Spinal cord (tissue), 10 donors: Measurements from ENCODE around the gene ILDR1. TPM values are rescaled to one million over a fixed set of nuclear protein-coding genes. Genes with fewer than 3 reads are reported as not detected.

Source experiments
- DNase-seq, 6 donors: peaks; one replicate each; pipeline versions ENCODE4 v3.0.0 to v3.0.0-alpha.2; 2013 to 2015; ENCODE audit warnings: low spot score in 6 of 6, low read depth in 4 of 6
- H3K27ac ChIP-seq: one replicate; pipeline ENCODE4 v1.5.1; 2013; ENCODE audit warnings: low read depth, low read length, control low read depth
- H3K27me3 ChIP-seq: one replicate; pipeline ENCODE4 v1.6.1; 2013; ENCODE audit warnings: low read length; ENCODE audit not compliant: control insufficient read depth, insufficient read depth
- H3K36me3 ChIP-seq: one replicate; pipeline ENCODE4 v1.6.1; 2013; ENCODE audit warnings: low read length; ENCODE audit not compliant: control insufficient read depth, insufficient read depth
- H3K4me1 ChIP-seq: one replicate; pipeline ENCODE4 v1.6.1; 2013; ENCODE audit warnings: low read length; ENCODE audit not compliant: control insufficient read depth, insufficient read depth
- H3K4me3 ChIP-seq: one replicate; pipeline ENCODE4 v1.5.1; 2013; ENCODE audit warnings: low read depth, low read length, control low read depth
- H3K9me3 ChIP-seq: one replicate; pipeline ENCODE4 v1.6.1; 2013; ENCODE audit warnings: low read length; ENCODE audit not compliant: control insufficient read depth, insufficient read depth
- WGBS: methylation state at CpG from one replicate; pipeline ENCODE4 v1.1.5; 2013; ENCODE audit warnings: missing lambda C conversion rate; ENCODE audit not compliant: insufficient coverage; 5-methylcytosine and 5-hydroxymethylcytosine counted together
- polyA plus RNA-seq, 2 donors: library from polyadenylated mRNA; unstranded; fragments of 120-200 nt; gene quantifications; one replicate each; pipeline ENCODE4 v1.2.1, GENCODE V29; 2013; ENCODE audit not compliant: insufficient read length in 2 of 2
- total RNA-seq, 2 donors: library from RNA; depleted of rRNA in 1 of 2; stranded (reverse); fragments of 120-200 nt in 1 of 2; fragments of >200 nt in 1 of 2; gene quantifications; one replicate each; pipeline versions ENCODE4 v1.2.3 to v1.2.4, GENCODE V29; 2013 to 2014
- donor health status: healthy.

Gene ILDR1
- total and polyA plus RNA-seq, 4 donors = 0.11 to 0.15 TPM; not detected in 2

DNA sequence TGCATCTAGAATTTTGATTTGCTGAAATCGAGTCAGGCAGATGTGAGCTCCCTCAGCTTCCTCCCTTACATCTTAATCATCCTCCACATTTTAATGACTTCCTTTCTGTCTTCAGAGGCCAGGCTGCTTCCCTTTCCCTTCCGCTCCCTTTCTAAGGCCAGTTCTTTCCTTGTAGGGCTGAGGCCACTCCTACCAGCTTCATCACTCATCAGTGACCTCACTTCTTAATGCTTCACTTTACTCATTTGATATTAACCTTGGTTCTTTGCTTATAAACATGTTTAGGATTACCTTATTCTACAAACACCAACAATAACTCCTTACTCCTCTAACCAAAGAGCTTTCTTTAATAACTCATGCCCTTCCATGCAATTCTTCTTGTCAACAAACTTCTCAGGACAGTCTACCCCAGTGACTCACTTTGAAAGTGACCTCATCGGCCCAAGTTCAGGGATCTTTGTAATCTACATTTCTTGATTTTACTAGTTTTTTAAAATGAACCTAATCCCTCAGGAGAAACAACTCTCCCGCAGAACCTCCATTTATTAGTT is 23.9 kb downstream of the ILDR1 start:
- H3K27ac ChIP-seq = no peak overlapping the region
- H3K9me3 ChIP-seq = no peaks in the 10 kb centered on the region
- 55% methylated on average over 2 of the region's 4 CpGs for WGBS
- DNase-seq = no peak
- peaks cover 2% of the 10 kb centered on the region for H3K36me3 ChIP-seq
- H3K4me3 ChIP-seq = no peak overlapping the region
- no peaks in the 10 kb centered on the region for H3K27me3 ChIP-seq
- no peaks in the 10 kb centered on the region for H3K4me1 ChIP-seq

DNA sequence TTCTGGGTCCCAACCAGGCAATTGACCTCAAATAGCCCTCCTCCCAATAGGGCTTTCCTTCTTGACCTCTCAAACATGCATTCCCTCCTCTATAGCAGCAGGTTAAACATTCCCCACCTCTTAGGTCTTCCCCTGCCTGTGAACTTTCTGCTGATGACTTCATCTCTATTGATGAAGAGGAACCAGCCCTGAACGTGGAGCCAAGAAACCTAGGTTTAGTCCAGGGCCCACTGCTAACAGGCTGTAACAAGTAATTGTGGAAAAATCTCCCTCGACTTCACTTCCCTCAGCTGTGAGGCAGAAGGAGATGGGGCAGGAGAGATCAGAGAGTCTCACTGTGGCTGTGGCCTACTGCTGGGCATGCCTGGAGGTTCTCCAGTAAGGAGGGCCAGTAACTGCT is 24.7 kb downstream of the ILDR1 start:
- H3K27ac ChIP-seq = no peak overlapping the region
- WGBS = no CpG with 5 or more reads among the region's 2 CpGs

GRCh38 chr3:121996441-121996840 is 25.6 kb downstream of the ILDR1 start:
- no peaks in the 10 kb centered on the region for H3K9me3 ChIP-seq
- 73% methylated on average over 2 of the region's 2 CpGs for WGBS
- no peak overlapping the region for H3K27ac ChIP-seq
- H3K4me1 ChIP-seq = no peaks in the 10 kb centered on the region
- H3K27me3 ChIP-seq = no peaks in the 10 kb centered on the region
- DNase-seq = no peak
- peaks cover 4% of the 10 kb centered on the region for H3K36me3 ChIP-seq
- H3K4me3 ChIP-seq = no peak overlapping the region

More for the DNA sequence above, 24.7 kb downstream of the ILDR1 start:
- Histone ChIP-seq H3K9me3 (no peaks in the 10 kb centered on the region), H3K4me3 (no peak overlapping the region), H3K36me3 (peaks cover 4% of the 10 kb centered on the region), H3K4me1 (no peaks in the 10 kb centered on the region), H3K27me3 (no peaks in the 10 kb centered on the region)
- no peak for DNase-seq

GRCh38 chr3:121995161-121996137 is 26.6 kb downstream of the ILDR1 start:
- no peaks in the 10 kb centered on the region for H3K27me3 ChIP-seq
- H3K4me3 ChIP-seq = no peak overlapping the region
- no peak overlapping the region for H3K27ac ChIP-seq
- no peaks in the 10 kb centered on the region for H3K9me3 ChIP-seq
- H3K36me3 ChIP-seq = peaks cover 4% of the 10 kb centered on the region
- WGBS = 61% methylated on average over 14 of the region's 14 CpGs
- DNase-seq = peak in 2 of 6 donors; percentile 3 to 23
- H3K4me1 ChIP-seq = no peaks in the 10 kb centered on the region

- 79% methylated on average over 2 of the region's 3 CpGs for WGBS
These were observed 27.5 kb downstream of the ILDR1 start for GRCh38 chr3:121994551-121994950.

GRCh38 chr3:121992601-121993560 is 29.2 kb downstream of the ILDR1 start:
- H3K27me3 ChIP-seq = no peaks in the 10 kb centered on the region
- no peaks in the 10 kb centered on the region for H3K4me1 ChIP-seq
- no peaks in the 10 kb centered on the region for H3K9me3 ChIP-seq
- 93% methylated on average over 27 of the region's 31 CpGs for WGBS
- H3K4me3 ChIP-seq = no peak overlapping the region
- peaks cover 4% of the 10 kb centered on the region for H3K36me3 ChIP-seq
- H3K27ac ChIP-seq = no peak overlapping the region
- no peak for DNase-seq

More at GRCh38 chr3:121994551-121994950, 27.5 kb downstream of the ILDR1 start:
- H3K27me3 ChIP-seq = no peaks in the 10 kb centered on the region
- H3K27ac ChIP-seq = no peak overlapping the region
- no peaks in the 10 kb centered on the region for H3K4me1 ChIP-seq
- DNase-seq = no peak
- peaks cover 4% of the 10 kb centered on the region for H3K36me3 ChIP-seq
- no peak overlapping the region for H3K4me3 ChIP-seq
- no peaks in the 10 kb centered on the region for H3K9me3 ChIP-seq

DNA sequence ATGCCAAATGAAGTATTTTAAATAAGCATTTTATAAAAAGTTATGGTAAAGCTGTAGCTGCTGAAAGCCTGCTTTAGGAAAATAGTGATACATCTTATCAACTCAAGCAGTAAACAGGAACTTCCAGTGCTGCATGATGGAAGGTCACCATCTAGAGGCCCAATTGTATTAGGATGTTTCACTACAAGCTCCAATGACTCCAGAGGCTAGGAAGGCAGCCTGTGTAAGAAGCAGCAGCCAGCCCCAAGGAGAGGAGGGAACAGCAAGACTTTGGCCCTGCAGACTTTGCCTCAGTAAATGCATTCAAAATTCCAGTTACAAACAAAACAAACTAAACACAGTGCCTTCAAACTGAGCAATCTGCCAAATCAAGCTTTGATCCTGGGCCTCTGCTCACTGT is 32.1 kb downstream of the ILDR1 start:
- H3K27ac ChIP-seq = no peak overlapping the region
- H3K9me3 ChIP-seq = no peaks in the 10 kb centered on the region
- H3K4me1 ChIP-seq = no peaks in the 10 kb centered on the region
- H3K36me3 ChIP-seq = peaks cover 4% of the 10 kb centered on the region
- H3K27me3 ChIP-seq = no peaks in the 10 kb centered on the region
- no peak for DNase-seq
- H3K4me3 ChIP-seq = no peak overlapping the region

DNA sequence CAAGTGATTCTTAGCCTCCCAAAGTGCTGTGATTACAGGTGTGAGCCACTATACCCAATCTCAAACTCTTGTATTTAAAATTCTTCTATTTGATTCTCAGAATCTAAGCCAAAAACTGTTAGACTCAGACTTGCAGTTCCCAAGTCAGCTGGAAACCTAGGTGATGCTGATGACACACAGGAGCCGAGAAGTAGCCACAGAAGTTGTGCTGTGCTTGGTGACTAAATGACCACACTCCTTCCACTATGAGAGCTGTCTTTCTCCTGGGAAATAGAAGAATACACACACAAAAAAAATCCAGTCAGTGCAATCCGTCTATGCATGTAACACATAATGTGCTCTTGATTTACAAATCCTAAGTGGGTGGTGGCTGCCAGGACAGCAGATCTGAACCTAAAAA is 33.9 kb downstream of the ILDR1 start:
- Histone ChIP-seq H3K27me3 (no peaks in the 10 kb centered on the region), H3K36me3 (peaks cover 2% of the 10 kb centered on the region), H3K9me3 (no peaks in the 10 kb centered on the region), H3K4me1 (no peaks in the 10 kb centered on the region), H3K27ac (no peak overlapping the region), H3K4me3 (no peak overlapping the region)
- DNase-seq = no peak
- WGBS = no CpG with 5 or more reads among the region's 2 CpGs

DNA sequence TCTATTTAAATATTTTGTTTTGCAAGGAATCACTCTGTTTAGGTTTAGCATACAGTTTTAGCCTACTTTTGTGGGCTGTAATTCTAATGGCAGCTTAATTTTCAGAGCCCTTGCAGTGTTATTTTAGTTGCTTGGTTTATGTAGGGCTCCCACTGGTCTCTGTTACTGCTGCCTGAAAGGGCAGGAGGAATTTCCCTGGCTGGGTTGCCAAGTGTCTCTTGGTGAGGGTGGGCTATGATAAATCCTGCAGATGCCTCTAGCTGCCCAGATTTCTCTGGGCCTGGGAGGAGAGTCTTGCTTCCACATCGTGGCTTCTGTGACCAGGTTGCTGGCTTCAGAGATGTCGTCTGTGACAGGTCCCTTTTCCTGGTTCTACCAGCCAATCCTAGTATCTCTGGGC is 36.2 kb downstream of the ILDR1 start:
- peaks cover 1% of the 10 kb centered on the region for H3K9me3 ChIP-seq
- no peaks in the 10 kb centered on the region for H3K4me1 ChIP-seq
- H3K27me3 ChIP-seq = no peaks in the 10 kb centered on the region
- no peak overlapping the region for H3K4me3 ChIP-seq
- no peaks in the 10 kb centered on the region for H3K36me3 ChIP-seq
- peak in 3 of 6 donors; percentile 12 to 50 (median 29) for DNase-seq
- whole genome bisulfite sequencing = 40% methylated on average over 2 of the region's 2 CpGs
- no peak overlapping the region for H3K27ac ChIP-seq
